Testis (tissue), 5 donors: Measurements from ENCODE around the gene VPS54. TPM values are rescaled to one million over a fixed set of nuclear protein-coding genes. Genes with fewer than 3 reads are reported as not detected.

Experiments used
- DNase-seq: peaks from one replicate; pipeline ENCODE4 v3.0.0-alpha.2; 2019
- H3K27ac ChIP-seq, 2 donors: fragments of 200-600 bp; sonication (generic); one replicate each; pipeline ENCODE4 v1.5.1; 2019
- H3K27me3 ChIP-seq: fragments of 200-600 bp; sonication (generic); one replicate; pipeline ENCODE4 v1.5.1; 2019
- H3K36me3 ChIP-seq: fragments of 200-600 bp; sonication (generic); one replicate; pipeline ENCODE4 v1.5.1; 2017; ENCODE audit warnings: low read depth; ENCODE audit errors: missing control alignments
- H3K4me1 ChIP-seq: fragments of 200-600 bp; sonication (generic); one replicate; pipeline ENCODE4 v1.5.1; 2019
- H3K4me3 ChIP-seq, 2 donors: fragments of 200-600 bp; sonication (generic); one replicate each; pipeline ENCODE4 v1.5.1; 2017 to 2019
- H3K9me3 ChIP-seq: fragments of 200-600 bp; sonication (generic); one replicate; pipeline ENCODE4 v1.5.1; 2017
- CTCF ChIP-seq, 3 experiments: fragments of 450-650 bp in 2 of 3; fragments of 200-600 bp in 1 of 3; sonication (generic) in 1 of 3; IDR thresholded peaks; one replicate each; pipeline ENCODE4 v1.5.1; 2016 to 2019; ENCODE audit warnings: antibody characterized with exemption in 3 of 3, mild to moderate bottlenecking in 2 of 3, moderate library complexity in 1 of 3
- POLR2A ChIP-seq: fragments of 450-650 bp; IDR thresholded peaks from one replicate; pipeline ENCODE4 v1.6.1; 2017; ENCODE audit warnings: antibody characterized with exemption, mild to moderate bottlenecking, moderate library complexity
- WGBS, 2 donors: methylation state at CpG; one replicate each; pipeline ENCODE4 v1.1.5; 2018; 5-methylcytosine and 5-hydroxymethylcytosine counted together
- intact Hi-C: fragments of 100-400 bp; cut with DNase I; formaldehyde crosslinking; loops from one replicate; pipeline ENCODE4 v1.15.1; 2023; ENCODE audit warnings: low total_unique reads
- long read RNA-seq, 2 donors: transcript quantifications; one replicate each; lab custom pipeline, GENCODE V29; 2026
- polyA plus RNA-seq: library from polyadenylated mRNA; stranded (reverse); fragments of 350-450 nt; fragmentation: Illumina TruSeq; extraction: RNeasy Lipid Tissue Mini Kit (QIAGEN cat#74804); gene quantifications from one replicate; pipeline ENCODE4 v1.2.3, GENCODE V29; 2014; ENCODE audit warnings: low read depth, low replicate concordance; ENCODE audit not compliant: insufficient read depth
- total RNA-seq, 2 donors: library from RNA; depleted of rRNA; stranded (reverse); fragments of >200 nt; gene quantifications; one replicate each; pipeline ENCODE4 v1.2.3, GENCODE V29; 2016

VPS54 gene
- total RNA-seq (10 to 100 TPM; 26.5 to 28.5 TPM), polyA plus RNA-seq (27.4 TPM)
- long read RNA-seq, donor 1, partial matches to known transcripts, result 0 of 1 reads
- long read RNA-seq, donor 1, other reads (novel, unspliced or antisense), result 0 of 1 reads
- long read RNA-seq, donor 2, partial matches to known transcripts, result 0 of 1 reads
- long read RNA-seq, donor 2, other reads (novel, unspliced or antisense), result 0 of 1 reads

- Histone ChIP-seq H3K27ac (peak within 1 kb of the TSS; percentile 92 to 98), H3K36me3 (no peaks in the 10 kb centered on the region), H3K27me3 (no peaks in the 10 kb centered on the region), H3K4me1 (peaks cover 11% of the 10 kb centered on the region), H3K9me3 (no peaks in the 10 kb centered on the region), H3K4me3 (peak within 1 kb of the TSS; percentile 80 to 81)
- peak; percentile 64 for DNase-seq
- intact Hi-C loops, result no loop called here
- TF ChIP-seq CTCF (IDR thresholded peaks at IDR 0.05), result no peak
- 0 to 1% methylated on average over 39 to 57 of the region's 77 CpGs for WGBS, 2 donors
Measured at GRCh38 chr2:64019083-64019974, at the start of gene VPS54. Gene VPS54, minus strand, starts transcription at chr2:64019428. Its CDS starts 35,429 bp downstream, at chr2:63983999.

- Histone ChIP-seq H3K27ac (no peak overlapping the region), H3K9me3 (no peaks in the 10 kb centered on the region)
- intact Hi-C loops, result no loop called here
Measured at GRCh38 chr2:64067326-64067725, 48.1 kb upstream of the VPS54 start.

GRCh38 chr2:64065516-64065915 is 46.3 kb upstream of the VPS54 start:
- no peak for DNase-seq
- H3K4me1 ChIP-seq, result no peaks in the 10 kb centered on the region
- WGBS, 2 donors, result 89 to 92% methylated on average over 6 of the region's 6 CpGs
- TF ChIP-seq CTCF (IDR thresholded peaks at IDR 0.05) (no peak), POLR2A (no peak)
- no peaks in the 10 kb centered on the region for H3K36me3 ChIP-seq
- H3K9me3 ChIP-seq, result no peaks in the 10 kb centered on the region
- no peak overlapping the region for H3K27ac ChIP-seq
- intact Hi-C loops, result no loop called here
- no peak overlapping the region for H3K4me3 ChIP-seq
- H3K27me3 ChIP-seq, result no peaks in the 10 kb centered on the region

More at GRCh38 chr2:64067326-64067725, 48.1 kb upstream of the VPS54 start:
- DNase-seq, result no peak
- TF ChIP-seq CTCF (IDR thresholded peaks at IDR 0.05), result no peak
- TF ChIP-seq POLR2A, result no peak
- 52 to 55% methylated on average over 1 of the region's 1 CpG for WGBS, 2 donors
- Histone ChIP-seq H3K4me1 (no peaks in the 10 kb centered on the region), H3K4me3 (no peak overlapping the region), H3K36me3 (no peaks in the 10 kb centered on the region), H3K27me3 (no peaks in the 10 kb centered on the region)

- TF ChIP-seq POLR2A (no peak), CTCF (IDR thresholded peaks at IDR 0.05) (no peak)
- no peaks in the 10 kb centered on the region for H3K36me3 ChIP-seq
- no peak overlapping the region for H3K4me3 ChIP-seq
- no peak for DNase-seq
- intact Hi-C loops, result no loop called here
- no peak overlapping the region for H3K27ac ChIP-seq
- H3K9me3 ChIP-seq, result no peaks in the 10 kb centered on the region
- H3K27me3 ChIP-seq, result no peaks in the 10 kb centered on the region
- WGBS, 2 donors, result 66 to 67% methylated on average over 4 of the region's 4 CpGs
- no peaks in the 10 kb centered on the region for H3K4me1 ChIP-seq
Measured at GRCh38 chr2:64063924-64064331, 44.7 kb upstream of the VPS54 start.
